IPS DF 6.9 (cell line): Measurements from ENCODE around the gene TMX2.
A peak's percentile ranks its signal among the peaks of the same experiment; 100 is the strongest.

ENCODE experiments used
- DNase-seq: peaks from one replicate; pipeline ENCODE4 v3.0.0-alpha.2; 2013; ENCODE audit warnings: low read depth, low spot score
- H3K27ac ChIP-seq: one replicate; pipeline ENCODE4 v1.5.1; 2013; ENCODE audit warnings: low read length, control low read depth
- H3K27me3 ChIP-seq: 2 replicates; pipeline ENCODE4 v1.6.1; 2013; ENCODE audit warnings: mild to moderate bottlenecking, low read length; ENCODE audit not compliant: control insufficient read depth, insufficient read depth
- H3K36me3 ChIP-seq: 2 replicates; pipeline ENCODE4 v1.6.1; 2013; ENCODE audit warnings: low read length; ENCODE audit not compliant: control insufficient read depth, insufficient read depth
- H3K4me1 ChIP-seq: 2 replicates; pipeline ENCODE4 v1.6.1; 2013; ENCODE audit warnings: low read length; ENCODE audit not compliant: control insufficient read depth, insufficient read depth
- H3K4me3 ChIP-seq: 2 replicates; pipeline ENCODE4 v1.5.1; 2013; ENCODE audit warnings: mild to moderate bottlenecking, low read length
- H3K9me3 ChIP-seq: 2 replicates; pipeline ENCODE4 v1.6.1; 2013; ENCODE audit warnings: low read length, inconsistent platforms; ENCODE audit not compliant: control insufficient read depth, insufficient read depth
- WGBS: extraction: QIAGEN DNeasy Blood & Tissue Kit; methylation state at CpG from one replicate; pipeline ENCODE4 v1.1.7; 2013; ENCODE audit warnings: mixed read lengths, missing lambda C conversion rate; ENCODE audit not compliant: insufficient read length, insufficient coverage; 5-methylcytosine and 5-hydroxymethylcytosine counted together

TMX2 gene

DNA sequence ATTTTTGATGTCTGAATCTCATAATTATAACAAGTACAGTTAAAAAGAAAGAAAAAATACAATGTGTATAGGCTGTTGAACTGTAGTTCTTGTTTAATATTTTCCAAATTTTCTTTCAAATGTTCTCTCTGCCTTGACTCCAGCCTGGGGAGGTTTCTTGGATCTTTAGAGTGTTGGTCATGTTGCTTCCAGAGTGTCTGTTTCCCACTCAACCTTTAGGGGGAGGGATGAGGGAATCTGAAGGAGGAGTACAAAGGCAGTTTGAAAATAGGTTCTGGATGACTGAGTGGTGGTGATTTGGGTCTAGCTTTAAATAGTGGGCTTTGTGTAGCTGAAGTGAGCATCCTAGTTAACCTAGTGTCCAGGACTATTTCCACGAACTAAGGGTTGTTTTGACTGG, 51.2 kb downstream of the TMX2 start:
- DNase-seq: no peak
- H3K9me3 ChIP-seq: no peaks in the 10 kb centered on the region
- no peaks in the 10 kb centered on the region for H3K36me3 ChIP-seq
- no peaks in the 10 kb centered on the region for H3K27me3 ChIP-seq
- H3K4me3 ChIP-seq: peak overlapping the region; percentile 32; the same call in 1 of the 2 replicates
- no CpG with 5 or more reads among the region's 1 CpG for WGBS
- H3K27ac ChIP-seq: no peak overlapping the region
- H3K4me1 ChIP-seq: peaks cover 2% of the 10 kb centered on the region; the same call in 1 of the 2 replicates

DNA sequence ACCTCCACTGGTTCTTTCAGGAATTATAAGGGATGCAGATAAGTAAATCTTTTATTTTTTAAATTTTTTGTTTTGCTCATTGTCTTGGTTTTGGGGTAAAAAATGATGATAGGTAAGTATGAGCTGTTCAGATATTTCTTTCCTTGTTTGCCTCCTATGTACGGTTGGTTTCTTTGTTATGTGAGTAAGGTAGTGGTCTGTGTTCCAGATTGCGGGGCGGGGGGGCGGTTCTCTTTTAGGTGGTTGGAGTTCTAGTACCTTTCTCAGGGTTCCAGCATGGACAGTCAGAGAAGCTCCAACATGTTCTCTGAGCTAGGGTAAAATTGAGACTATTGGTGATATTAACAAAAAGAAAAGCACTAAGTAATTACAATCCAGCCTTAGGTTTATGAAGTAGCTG, 51.6 kb downstream of the TMX2 start:
- H3K4me3 ChIP-seq: peak overlapping the region; percentile 32; the same call in 1 of the 2 replicates
- H3K27ac ChIP-seq: no peak overlapping the region
- H3K27me3 ChIP-seq: no peaks in the 10 kb centered on the region
- H3K4me1 ChIP-seq: peaks cover 2% of the 10 kb centered on the region; the same call in 1 of the 2 replicates
- no CpG with 5 or more reads among the region's 4 CpGs for WGBS
- H3K36me3 ChIP-seq: no peaks in the 10 kb centered on the region
- no peaks in the 10 kb centered on the region for H3K9me3 ChIP-seq
- no peak for DNase-seq

DNA sequence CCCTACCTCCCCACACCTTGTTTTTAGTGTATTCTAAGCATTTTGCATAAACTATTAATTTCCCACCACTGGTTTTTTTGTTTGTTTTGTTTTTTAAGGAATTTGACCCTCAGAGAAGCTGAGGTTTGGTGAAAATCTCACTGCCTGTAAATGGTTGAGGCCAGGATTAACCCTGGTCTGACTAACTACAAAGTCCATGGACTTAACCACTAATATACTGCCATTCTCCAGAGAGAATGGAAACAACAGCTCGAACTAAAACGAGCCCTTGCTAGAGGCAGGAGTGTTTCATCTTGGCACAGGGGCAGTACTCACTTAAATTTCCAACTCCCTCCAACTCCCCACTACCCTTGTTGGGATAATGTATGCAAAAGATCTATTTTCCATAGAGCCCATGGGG, 52.2 kb downstream of the TMX2 start:
- WGBS: no CpG with 5 or more reads among the region's 2 CpGs

DNA sequence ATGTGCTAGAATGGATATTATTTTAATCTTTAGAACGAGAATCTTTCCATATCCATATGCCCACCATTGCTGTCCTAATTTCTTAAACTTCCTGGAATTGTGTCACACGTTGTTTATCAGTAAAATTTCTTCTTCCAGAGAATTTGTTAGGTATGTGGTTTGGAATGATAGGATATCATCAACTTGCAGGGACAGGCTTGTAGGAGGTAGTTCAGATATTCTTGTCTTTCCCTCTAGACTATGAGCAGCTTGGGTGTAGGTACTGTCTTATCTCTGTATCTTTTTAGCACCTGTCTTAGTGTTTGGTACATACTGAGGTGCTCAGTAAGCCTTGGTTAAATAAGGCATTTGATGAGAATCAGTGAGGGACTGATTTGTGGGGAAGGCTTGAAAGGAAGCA, 52.6 kb downstream of the TMX2 start:
- Histone ChIP-seq H3K4me1 (peaks cover 2% of the 10 kb centered on the region; the same call in 1 of the 2 replicates), H3K27ac (no peak overlapping the region), H3K27me3 (no peaks in the 10 kb centered on the region), H3K4me3 (no peak overlapping the region), H3K9me3 (no peaks in the 10 kb centered on the region), H3K36me3 (no peaks in the 10 kb centered on the region)
- WGBS: no CpG with 5 or more reads among the region's 2 CpGs
- DNase-seq: no peak

More for the DNA sequence above, 52.2 kb downstream of the TMX2 start:
- Histone ChIP-seq H3K27me3 (no peaks in the 10 kb centered on the region), H3K27ac (no peak overlapping the region), H3K9me3 (no peaks in the 10 kb centered on the region), H3K36me3 (no peaks in the 10 kb centered on the region), H3K4me3 (no peak overlapping the region), H3K4me1 (peaks cover 2% of the 10 kb centered on the region; the same call in 1 of the 2 replicates)
- DNase-seq: no peak

DNA sequence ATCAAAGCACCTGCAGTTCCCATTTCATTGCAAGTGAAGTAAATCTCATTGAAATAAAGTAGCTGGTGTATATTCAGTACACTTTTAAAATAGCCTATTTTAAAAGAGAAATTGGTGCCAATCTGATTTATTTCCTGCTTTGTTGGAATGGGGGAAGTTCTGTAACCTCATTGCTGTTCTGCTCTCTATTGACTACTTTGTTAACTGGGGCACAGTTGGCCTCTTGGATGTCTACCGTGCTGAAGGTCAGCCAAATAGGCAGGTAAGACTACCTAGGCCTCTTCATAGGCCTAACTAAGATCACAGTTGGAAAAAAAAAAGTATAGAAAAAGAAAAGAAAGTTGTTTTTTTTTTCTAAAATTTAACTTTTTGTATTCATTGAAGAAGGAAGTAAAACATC, 58.4 kb downstream of the TMX2 start:
- no CpG with 5 or more reads among the region's 1 CpG for WGBS
- H3K36me3 ChIP-seq: no peaks in the 10 kb centered on the region
- H3K27ac ChIP-seq: no peak overlapping the region
- no peaks in the 10 kb centered on the region for H3K27me3 ChIP-seq
- H3K9me3 ChIP-seq: no peaks in the 10 kb centered on the region
- DNase-seq: no peak
- H3K4me3 ChIP-seq: no peak overlapping the region
- H3K4me1 ChIP-seq: 0 out of 2 replicates have a peak, but pooled peaks cover 1% of the 10 kb centered on the region

DNA sequence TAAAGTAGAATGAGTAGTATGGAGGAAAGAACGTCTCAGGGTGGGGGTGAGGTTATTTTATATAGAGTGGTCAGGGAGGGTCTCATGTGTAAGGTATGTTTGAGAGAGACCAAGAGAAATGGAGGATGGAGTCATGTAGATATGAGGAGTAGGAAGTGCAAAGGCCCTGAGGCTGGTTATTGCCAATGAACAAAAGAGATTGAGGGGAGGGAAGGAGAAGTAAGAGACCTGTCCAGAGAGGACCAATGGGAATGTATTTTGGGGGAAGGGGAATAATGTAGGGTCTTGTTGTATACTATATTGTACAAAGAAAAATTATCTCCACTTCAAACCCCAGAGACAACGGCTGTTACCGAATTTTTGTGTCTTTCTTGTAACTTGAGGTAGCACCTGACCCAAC, 59.0 kb downstream of the TMX2 start:
- H3K36me3 ChIP-seq: no peaks in the 10 kb centered on the region
- DNase-seq: no peak
- H3K9me3 ChIP-seq: no peaks in the 10 kb centered on the region
- H3K27ac ChIP-seq: no peak overlapping the region
- H3K4me3 ChIP-seq: no peak overlapping the region
- WGBS: 100% methylated on average over 1 of the region's 3 CpGs
- peaks cover 3% of the 10 kb centered on the region; the same call in 1 of the 2 replicates for H3K4me1 ChIP-seq
- no peaks in the 10 kb centered on the region for H3K27me3 ChIP-seq

DNA sequence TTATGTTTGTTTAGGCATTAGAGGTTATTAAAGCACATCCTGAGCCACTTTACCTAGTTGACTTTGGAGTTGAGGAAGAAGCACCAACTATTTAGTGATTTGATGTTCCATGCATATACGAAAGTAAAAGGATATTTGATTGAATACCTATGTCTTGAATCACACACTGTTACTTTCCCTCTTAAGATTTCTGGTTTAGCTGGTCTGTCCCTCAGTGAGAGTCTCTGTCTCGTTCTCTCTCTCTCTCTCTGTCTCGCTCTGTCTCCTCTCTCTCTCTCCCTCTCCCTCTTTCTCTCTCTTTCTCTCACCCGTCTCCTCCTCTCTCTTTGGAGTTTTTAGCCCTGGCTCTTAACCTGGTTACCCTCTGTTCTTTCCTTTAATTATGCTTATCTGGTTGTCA, 60.2 kb downstream of the TMX2 start:
- no peaks in the 10 kb centered on the region for H3K27me3 ChIP-seq
- no peaks in the 10 kb centered on the region for H3K9me3 ChIP-seq
- H3K36me3 ChIP-seq: no peaks in the 10 kb centered on the region
- peaks cover 5% of the 10 kb centered on the region; the same call in 1 of the 2 replicates for H3K4me1 ChIP-seq
- WGBS: no CpG with 5 or more reads among the region's 4 CpGs
- H3K27ac ChIP-seq: no peak overlapping the region
- DNase-seq: no peak
- no peak overlapping the region for H3K4me3 ChIP-seq

DNA sequence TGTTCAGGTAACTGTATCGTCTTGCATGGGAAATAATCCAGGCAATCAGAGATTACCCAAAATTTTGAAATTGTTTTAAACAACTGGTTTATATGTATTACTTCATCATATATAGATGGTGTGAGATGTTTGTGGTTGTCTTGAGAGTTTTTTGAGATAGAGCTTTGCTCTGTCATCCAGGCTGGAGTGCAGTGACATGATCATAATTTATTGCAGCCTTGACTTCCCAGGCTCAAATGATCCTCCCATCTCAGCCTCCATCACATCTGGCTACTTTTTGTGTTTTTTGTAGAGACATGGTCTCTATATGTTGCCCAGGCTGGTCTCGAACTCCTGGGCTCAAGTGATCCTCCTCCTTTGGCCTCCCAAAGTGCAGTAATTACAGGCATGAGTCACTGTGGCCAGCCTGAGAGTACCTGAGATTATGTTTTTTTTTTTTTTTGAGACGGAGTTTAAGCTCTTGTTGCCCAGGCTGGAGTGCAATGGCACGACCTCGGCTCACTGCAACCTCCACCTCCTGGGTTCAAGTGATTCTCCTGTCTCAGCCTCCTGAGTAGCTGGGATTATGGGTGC, 60.7 kb downstream of the TMX2 start:
- no peak for DNase-seq
- WGBS: no CpG with 5 or more reads among the region's 5 CpGs
- no peaks in the 10 kb centered on the region for H3K27me3 ChIP-seq
- no peak overlapping the region for H3K27ac ChIP-seq
- no peaks in the 10 kb centered on the region for H3K9me3 ChIP-seq
- peaks cover 5% of the 10 kb centered on the region; the same call in 1 of the 2 replicates for H3K4me1 ChIP-seq
- H3K4me3 ChIP-seq: no peak overlapping the region
- no peaks in the 10 kb centered on the region for H3K36me3 ChIP-seq

DNA sequence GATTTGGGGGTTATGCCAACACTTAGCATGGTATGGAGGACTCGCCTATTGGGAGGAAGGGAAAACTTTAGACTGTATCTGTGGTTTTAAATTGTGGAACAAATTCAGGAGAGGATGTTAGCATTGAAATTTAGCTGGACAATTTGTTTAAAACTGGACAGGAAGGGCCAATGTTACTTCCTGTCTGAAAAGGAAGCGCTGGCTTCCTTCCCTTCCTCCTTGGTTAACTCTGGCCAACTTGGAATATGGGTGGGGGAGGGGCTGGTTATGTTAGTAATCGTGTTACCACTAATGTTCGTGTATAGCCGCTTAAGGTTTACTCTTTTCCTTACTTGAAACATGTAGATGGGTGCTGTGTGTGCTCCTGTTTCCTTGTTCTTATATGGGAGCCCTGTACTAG, 63.1 kb downstream of the TMX2 start:
- no peaks in the 10 kb centered on the region for H3K9me3 ChIP-seq
- DNase-seq: no peak
- no CpG with 5 or more reads among the region's 5 CpGs for WGBS
- no peaks in the 10 kb centered on the region for H3K27me3 ChIP-seq
- no peaks in the 10 kb centered on the region for H3K36me3 ChIP-seq
- no peak overlapping the region for H3K4me3 ChIP-seq
- H3K27ac ChIP-seq: no peak overlapping the region
- peaks cover 9% of the 10 kb centered on the region; the same call in 1 of the 2 replicates for H3K4me1 ChIP-seq

DNA sequence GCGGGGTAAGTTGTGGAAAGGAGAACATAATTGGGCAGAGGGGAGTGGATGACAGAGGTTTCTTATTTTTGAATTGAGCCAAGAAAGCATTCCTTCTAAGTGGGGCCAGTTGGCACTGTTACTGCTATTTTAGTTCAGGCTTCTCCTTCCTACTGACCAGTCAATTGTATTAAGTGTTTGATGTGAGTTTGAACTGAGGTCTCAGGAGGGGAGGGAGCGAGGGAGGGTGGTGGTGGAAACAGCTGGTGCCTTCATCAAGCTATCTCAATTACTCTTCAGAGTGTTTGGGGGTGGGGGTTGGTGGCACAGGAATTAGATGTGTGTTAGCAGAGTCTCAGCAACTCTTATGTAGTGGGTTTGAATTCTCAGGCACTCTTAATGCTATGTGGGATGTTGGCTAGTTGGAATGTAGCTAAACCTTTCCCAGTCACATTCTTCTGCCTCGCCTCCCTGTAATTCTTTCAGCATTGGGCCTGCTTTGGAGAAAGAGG, 63.7 kb downstream of the TMX2 start:
- H3K27ac ChIP-seq: no peak overlapping the region
- no peaks in the 10 kb centered on the region for H3K36me3 ChIP-seq

More for the DNA sequence above, 63.7 kb downstream of the TMX2 start:
- Histone ChIP-seq H3K4me3 (no peak overlapping the region), H3K4me1 (peaks cover 10% of the 10 kb centered on the region; the same call in 1 of the 2 replicates), H3K9me3 (no peaks in the 10 kb centered on the region), H3K27me3 (no peaks in the 10 kb centered on the region)
- no CpG with 5 or more reads among the region's 3 CpGs for WGBS
- DNase-seq: no peak
